KOPT-K1 (cell line): ENCODE results near the gene CETP.
"Not testable (repeated sequence)": the region's sequence is repeated elsewhere in the genome, so short reads cannot be mapped to it uniquely, and the experiment has no call there.

ENCODE experiments used
- H3K27ac ChIP-seq: fragments of 200-600 bp; sonication (generic); 2 replicates; pipeline ENCODE4 v1.5.1; 2016; ENCODE audit warnings: antibody characterized with exemption, mild to moderate bottlenecking, low read depth, low read length; ENCODE audit not compliant: poor library complexity, severe bottlenecking
- H3K36me3 ChIP-seq: fragments of 200-600 bp; sonication (generic); 2 replicates; pipeline ENCODE4 v1.5.1; 2017; ENCODE audit warnings: antibody characterized with exemption, mild to moderate bottlenecking, low read length, moderate library complexity; ENCODE audit not compliant: insufficient read depth
- H3K9me3 ChIP-seq: fragments of 200-600 bp; sonication (generic); 2 replicates; pipeline ENCODE4 v1.5.1; 2017; ENCODE audit warnings: antibody characterized with exemption, low read length, mild to moderate bottlenecking; ENCODE audit not compliant: insufficient read depth, poor library complexity, severe bottlenecking

Gene CETP

GRCh38 chr16:57001026-57001679, 39.4 kb downstream of the CETP start:
- Histone ChIP-seq H3K27ac (no peak overlapping the region), H3K36me3 (peaks cover 6% of the 10 kb centered on the region; the same call in 1 of the 2 replicates), H3K9me3 (no peaks in the 10 kb centered on the region)

- Histone ChIP-seq H3K36me3 (peaks cover 6% of the 10 kb centered on the region; the same call in 1 of the 2 replicates), H3K27ac (no peak overlapping the region), H3K9me3 (no peaks in the 10 kb centered on the region)
These were observed 42.0 kb downstream of the CETP start for GRCh38 chr16:57003439-57004386.

DNA sequence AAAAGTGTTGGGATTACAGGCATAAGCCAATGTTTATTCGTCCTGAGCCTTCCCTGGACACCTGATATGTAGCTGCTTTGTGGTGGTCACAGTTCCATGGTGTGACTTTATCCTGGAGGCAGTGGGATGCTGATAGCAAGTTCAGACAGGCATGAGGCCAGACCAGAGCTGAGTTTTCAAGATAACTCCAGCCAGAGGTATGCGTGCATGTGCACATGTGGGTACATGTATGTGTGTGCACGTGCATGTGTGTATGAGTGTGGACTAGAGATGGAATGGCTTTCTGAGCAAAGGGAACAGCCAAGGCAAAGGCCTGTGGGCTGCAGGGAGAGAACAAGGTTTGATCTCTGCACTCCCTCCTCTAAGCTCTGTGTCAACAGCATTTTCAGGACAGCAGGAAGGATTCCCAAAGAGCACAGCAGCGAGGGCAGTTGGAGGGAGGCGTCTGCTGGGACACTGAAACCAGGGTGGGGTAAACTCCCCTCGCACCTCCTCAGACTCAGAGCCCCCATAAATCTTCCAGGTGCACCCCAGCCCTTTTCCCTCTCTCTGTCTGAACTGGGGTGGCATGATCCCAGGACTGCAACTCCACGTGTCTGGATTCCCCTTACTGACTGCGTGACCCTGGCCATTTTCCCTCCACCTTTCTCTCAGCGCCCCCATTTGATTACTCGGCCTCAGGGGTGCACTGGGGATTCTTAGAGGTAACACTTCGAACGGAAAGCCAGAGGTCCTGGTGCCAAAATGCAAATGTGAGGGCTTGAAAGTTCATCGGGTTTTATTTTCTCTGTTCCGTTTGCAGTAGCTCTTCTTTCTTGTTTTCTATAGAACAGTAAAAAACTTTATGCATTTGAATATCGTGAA, 42.9 kb downstream of the CETP start:
- H3K27ac ChIP-seq = no peak overlapping the region
- H3K9me3 ChIP-seq = no peaks in the 10 kb centered on the region
- peaks cover 6% of the 10 kb centered on the region; the same call in 1 of the 2 replicates for H3K36me3 ChIP-seq

GRCh38 chr16:57005597-57005996, 43.8 kb downstream of the CETP start:
- not testable (repeated sequence) for H3K27ac ChIP-seq, H3K36me3 ChIP-seq, H3K9me3 ChIP-seq

GRCh38 chr16:57007050-57007449, 45.3 kb downstream of the CETP start:
- Histone ChIP-seq H3K36me3 (peaks cover 6% of the 10 kb centered on the region; the same call in 1 of the 2 replicates), H3K9me3 (no peaks in the 10 kb centered on the region), H3K27ac (no peak overlapping the region)

DNA sequence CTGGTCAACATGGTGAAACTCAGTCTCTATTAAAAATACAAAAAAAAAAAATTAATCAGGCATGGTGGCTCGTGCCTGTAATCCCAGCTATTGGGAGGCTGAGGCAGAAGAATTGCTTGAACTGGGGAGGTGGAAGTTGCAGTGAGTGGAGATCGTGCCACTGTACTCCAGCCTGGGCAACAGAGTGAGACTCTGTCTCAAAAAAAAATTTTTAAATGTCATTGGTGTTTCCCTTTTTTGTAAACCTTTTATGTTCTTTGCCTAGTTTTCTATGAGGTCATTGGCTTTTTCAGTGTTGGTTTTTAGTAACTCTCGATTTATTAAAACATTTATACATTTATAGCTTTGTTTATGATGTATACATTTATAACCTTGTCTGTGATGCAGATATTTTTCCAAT, 45.8 kb downstream of the CETP start:
- H3K36me3 ChIP-seq = peaks cover 6% of the 10 kb centered on the region; the same call in 1 of the 2 replicates
- no peaks in the 10 kb centered on the region for H3K9me3 ChIP-seq
- H3K27ac ChIP-seq = no peak overlapping the region

GRCh38 chr16:57008440-57008839, 46.7 kb downstream of the CETP start:
- H3K36me3 ChIP-seq = peaks cover 6% of the 10 kb centered on the region; the same call in 1 of the 2 replicates
- no peaks in the 10 kb centered on the region for H3K9me3 ChIP-seq
- H3K27ac ChIP-seq = no peak overlapping the region

DNA sequence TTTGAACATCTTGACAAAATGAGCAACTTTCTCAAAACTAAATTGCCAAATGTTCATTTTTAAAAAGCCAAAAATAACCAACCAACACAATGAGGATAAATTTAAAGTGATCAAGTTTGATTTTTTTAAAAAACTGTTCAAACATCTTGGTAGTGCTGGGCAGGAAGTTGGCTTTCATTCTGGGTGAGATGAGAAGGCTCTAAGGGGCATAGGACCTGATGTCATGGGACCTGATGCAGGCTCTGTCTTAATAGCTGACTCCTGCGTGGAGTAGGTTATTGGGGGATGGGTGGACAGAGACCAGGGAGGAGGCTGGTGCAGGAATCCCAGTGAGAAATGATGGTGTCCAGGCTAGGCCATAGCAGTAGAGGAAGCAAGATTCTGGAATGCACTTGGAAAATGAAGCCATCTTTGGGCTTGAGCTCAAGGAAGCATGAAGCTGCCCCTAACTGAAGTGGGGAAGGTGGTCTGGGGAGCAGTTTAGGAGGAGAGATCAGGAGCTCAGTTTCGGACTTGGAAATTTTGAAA, 48.0 kb downstream of the CETP start:
- Histone ChIP-seq H3K27ac (peak overlapping the region; percentile 25), H3K9me3 (no peaks in the 10 kb centered on the region), H3K36me3 (no peaks in the 10 kb centered on the region)

DNA sequence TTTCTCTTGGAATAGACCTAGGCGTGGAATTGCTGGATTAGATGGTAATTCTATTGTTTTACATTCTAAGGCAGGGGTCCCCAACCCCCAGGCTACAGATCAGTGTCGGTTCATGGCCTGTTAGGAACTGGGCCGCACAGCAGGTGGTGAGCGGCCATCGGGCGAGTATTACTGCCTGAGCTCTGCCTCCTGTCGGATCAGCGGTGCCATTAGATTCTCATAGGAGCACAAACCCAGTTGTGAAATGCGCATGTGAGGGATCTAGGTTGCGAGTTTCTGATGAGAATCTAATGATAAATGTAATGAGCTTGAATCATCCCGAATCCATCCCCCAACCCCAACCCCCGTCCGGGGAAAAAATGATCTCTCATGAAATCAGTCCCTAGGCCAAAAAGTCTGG, 50.6 kb downstream of the CETP start:
- Histone ChIP-seq H3K27ac (no peak overlapping the region), H3K36me3 (no peaks in the 10 kb centered on the region)

DNA sequence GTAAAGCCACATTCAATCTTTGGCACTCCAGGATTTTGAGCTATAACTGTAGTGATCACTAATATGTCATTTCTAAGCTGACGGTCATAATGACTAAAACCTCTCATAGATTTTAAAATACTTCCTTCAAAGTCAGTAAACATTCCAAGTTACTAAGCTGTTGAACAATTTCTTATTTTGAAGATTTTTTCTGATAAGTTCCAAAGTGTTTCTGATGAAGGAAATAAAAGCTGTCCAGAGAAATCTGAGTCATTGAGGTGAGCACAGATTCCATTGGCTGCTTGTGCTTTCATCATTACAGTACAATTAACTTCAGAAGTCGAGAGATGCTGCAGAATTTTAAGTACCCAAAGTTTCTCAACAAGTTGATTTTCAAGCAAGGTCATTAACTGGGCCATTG, 51.5 kb downstream of the CETP start:
- Histone ChIP-seq H3K9me3 (no peaks in the 10 kb centered on the region), H3K27ac (peak overlapping the region; percentile 76), H3K36me3 (peaks cover 5% of the 10 kb centered on the region)

More for the DNA sequence above, 50.6 kb downstream of the CETP start:
- H3K9me3 ChIP-seq = no peaks in the 10 kb centered on the region

DNA sequence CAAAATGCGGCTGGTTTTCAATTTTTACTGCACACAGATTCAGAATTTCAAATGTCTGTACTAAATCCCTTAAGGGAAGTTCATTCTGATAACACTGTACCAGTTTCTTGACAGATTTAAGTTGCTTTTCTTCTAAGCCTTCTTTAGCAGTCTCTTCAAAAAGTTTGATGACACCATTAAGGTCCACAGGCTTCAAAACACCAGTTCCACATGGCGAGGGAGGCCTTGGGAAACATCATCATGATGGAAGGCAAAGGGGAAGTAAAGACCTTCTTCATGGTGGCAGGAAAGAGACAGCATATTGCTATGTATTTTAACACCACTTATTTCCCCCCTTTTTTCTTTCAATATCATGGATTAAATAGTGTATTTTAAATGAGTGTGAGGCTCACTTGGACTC, 52.2 kb downstream of the CETP start:
- Histone ChIP-seq H3K36me3 (peaks cover 8% of the 10 kb centered on the region), H3K9me3 (no peaks in the 10 kb centered on the region), H3K27ac (peak overlapping the region; percentile 76)

DNA sequence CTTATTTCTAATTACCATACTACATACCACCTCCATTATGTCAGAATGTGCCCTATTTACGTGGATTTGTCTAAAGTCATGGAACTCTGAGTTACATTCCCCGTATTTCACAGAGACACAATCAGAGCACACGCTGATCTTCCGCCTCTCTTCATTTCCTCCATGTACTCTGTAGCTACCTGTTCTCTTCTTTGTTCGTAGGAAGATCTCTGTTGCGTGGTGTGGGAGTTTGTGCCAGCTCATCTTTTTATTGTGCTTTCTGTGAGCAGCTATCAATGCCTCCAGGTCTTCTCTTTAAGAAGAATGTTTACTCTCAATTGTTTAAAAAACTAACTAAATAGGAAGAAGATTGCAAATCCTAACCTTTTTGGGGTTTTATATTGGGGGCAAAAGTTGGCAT, 54.6 kb downstream of the CETP start:
- H3K27ac ChIP-seq = no peak overlapping the region
- H3K9me3 ChIP-seq = no peaks in the 10 kb centered on the region
- peaks cover 24% of the 10 kb centered on the region for H3K36me3 ChIP-seq

- Histone ChIP-seq H3K36me3 (peaks cover 29% of the 10 kb centered on the region), H3K27ac (no peak overlapping the region), H3K9me3 (no peaks in the 10 kb centered on the region)
These were observed 55.1 kb downstream of the CETP start for GRCh38 chr16:57016831-57017230.

DNA sequence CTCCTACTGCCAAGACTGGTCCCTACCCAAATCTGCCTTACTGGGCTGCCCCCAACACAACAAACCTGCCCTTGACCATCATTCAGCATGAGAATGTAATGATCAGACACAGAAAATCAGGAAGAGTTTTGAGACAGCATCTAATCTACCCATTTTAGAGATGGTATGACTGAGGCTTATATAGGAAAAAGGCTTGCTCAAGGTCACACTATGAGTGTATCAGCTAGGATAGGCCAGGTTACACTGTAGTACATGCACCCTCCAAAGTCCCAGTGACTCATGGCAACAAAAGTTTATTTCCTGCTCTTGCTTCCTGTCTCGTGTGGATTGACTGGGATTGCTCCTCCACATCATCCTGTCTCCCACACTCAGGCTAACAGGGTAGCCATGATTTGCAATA, 55.5 kb downstream of the CETP start:
- H3K9me3 ChIP-seq = no peaks in the 10 kb centered on the region
- H3K36me3 ChIP-seq = peaks cover 34% of the 10 kb centered on the region
- H3K27ac ChIP-seq = no peak overlapping the region
